Liver (tissue), 3 donors: ENCODE results near the gene TMEM9B.

Experiments
- HNF4A ChIP-seq, 2 donors: conservative IDR thresholded peaks; 2 replicates each; pipeline ENCODE4 v1.6.1; 2016; ENCODE audit warnings: antibody characterized with exemption in 2 of 2, mild to moderate bottlenecking in 2 of 2
- SP1 ChIP-seq: IDR thresholded peaks from 2 replicates; pipeline ENCODE4 v1.6.1; 2018; ENCODE audit warnings: antibody characterized with exemption, mild to moderate bottlenecking
- TF ChIP-seq, protein P1 (sequence below): fragments of 150-350 bp; IDR thresholded peaks from 2 replicates; pipeline ENCODE4 v1.5.1; 2017; ENCODE audit warnings: improper control_type of control experiment, low read depth, low read length; ENCODE audit not compliant: missing input control
- TF ChIP-seq, protein P2 (sequence below): IDR thresholded peaks from 2 replicates; pipeline ENCODE4 v1.6.1; 2016; ENCODE audit warnings: antibody characterized with exemption
- donor health status: healthy.
- donor health status: healthy.

DNA sequence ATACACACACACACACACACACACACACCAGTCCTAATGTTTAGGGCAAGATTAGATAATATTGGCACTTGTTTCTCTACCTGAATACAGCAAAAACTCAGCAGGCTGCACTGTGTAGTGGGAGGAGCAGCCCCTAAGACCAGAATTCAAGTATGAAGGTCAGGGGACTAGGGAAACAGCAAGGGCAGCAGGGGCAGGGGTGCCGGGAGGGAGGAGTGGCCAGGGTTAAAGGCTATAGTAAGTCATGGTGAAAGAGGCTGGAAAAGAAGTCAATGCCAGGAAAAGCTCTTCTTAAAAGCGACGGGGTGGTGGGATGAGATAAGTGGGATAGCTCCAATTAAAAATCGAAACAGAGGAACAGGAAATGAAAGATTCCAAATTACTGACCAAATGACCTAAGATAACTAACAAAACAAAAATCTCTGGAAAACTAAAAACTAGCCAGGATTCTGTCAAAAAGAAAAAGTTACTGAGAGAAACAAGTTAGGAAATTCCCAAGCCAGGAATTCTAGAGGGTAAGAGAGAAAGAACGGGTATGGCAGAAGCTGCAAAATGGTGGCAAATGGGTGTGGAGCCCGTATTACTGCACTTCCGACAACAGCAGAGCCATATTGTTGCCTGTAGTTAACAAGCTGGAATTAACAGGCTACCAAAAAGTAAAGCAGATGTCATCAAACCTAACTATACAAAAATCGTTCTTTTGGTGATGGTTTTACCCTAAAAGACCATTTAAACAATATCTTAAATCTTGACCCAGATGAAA is 22.7 kb downstream of the TMEM9B start:
- TF ChIP-seq, protein P1, sequence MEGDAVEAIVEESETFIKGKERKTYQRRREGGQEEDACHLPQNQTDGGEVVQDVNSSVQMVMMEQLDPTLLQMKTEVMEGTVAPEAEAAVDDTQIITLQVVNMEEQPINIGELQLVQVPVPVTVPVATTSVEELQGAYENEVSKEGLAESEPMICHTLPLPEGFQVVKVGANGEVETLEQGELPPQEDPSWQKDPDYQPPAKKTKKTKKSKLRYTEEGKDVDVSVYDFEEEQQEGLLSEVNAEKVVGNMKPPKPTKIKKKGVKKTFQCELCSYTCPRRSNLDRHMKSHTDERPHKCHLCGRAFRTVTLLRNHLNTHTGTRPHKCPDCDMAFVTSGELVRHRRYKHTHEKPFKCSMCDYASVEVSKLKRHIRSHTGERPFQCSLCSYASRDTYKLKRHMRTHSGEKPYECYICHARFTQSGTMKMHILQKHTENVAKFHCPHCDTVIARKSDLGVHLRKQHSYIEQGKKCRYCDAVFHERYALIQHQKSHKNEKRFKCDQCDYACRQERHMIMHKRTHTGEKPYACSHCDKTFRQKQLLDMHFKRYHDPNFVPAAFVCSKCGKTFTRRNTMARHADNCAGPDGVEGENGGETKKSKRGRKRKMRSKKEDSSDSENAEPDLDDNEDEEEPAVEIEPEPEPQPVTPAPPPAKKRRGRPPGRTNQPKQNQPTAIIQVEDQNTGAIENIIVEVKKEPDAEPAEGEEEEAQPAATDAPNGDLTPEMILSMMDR, result no peak
- TF ChIP-seq HNF4A (conservative IDR thresholded peaks at IDR 0.05) (no peak), SP1 (no peak)
- TF ChIP-seq, protein P2, sequence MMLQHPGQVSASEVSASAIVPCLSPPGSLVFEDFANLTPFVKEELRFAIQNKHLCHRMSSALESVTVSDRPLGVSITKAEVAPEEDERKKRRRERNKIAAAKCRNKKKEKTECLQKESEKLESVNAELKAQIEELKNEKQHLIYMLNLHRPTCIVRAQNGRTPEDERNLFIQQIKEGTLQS, result no peak
